ENCODE measurements around the gene DNMT3L.
"Not testable (repeated sequence)": the region's sequence is repeated elsewhere in the genome, so short reads cannot be mapped to it uniquely, and the experiment has no call there.

Gene DNMT3L

GRCh38 chr21:44294391-44295162, 32.9 kb upstream of the DNMT3L start:
- DNase-seq: no peak

GRCh38 chr21:44293551-44294231, 32.0 kb upstream of the DNMT3L start:
- DNase-seq: peak; percentile 44

GRCh38 chr21:44292812-44293195, 31.1 kb upstream of the DNMT3L start:
- DNase-seq: no peak

- DNase-seq: no peak
These were observed 30.5 kb upstream of the DNMT3L start for GRCh38 chr21:44291936-44292811.

GRCh38 chr21:44291078-44291935, 29.6 kb upstream of the DNMT3L start:
- no peak for DNase-seq

- DNase-seq: no peak
These were observed 28.8 kb upstream of the DNMT3L start for GRCh38 chr21:44290327-44291077.

GRCh38 chr21:44289381-44290010, 27.8 kb upstream of the DNMT3L start:
- DNase-seq: no peak

- DNase-seq: no peak
These were observed 26.8 kb upstream of the DNMT3L start for GRCh38 chr21:44288251-44289110.

- no peak for DNase-seq
These were observed 25.3 kb upstream of the DNMT3L start for GRCh38 chr21:44286716-44287632.

- DNase-seq: no peak
These were observed 24.5 kb upstream of the DNMT3L start for GRCh38 chr21:44286086-44286715.

GRCh38 chr21:44285138-44285992, 23.7 kb upstream of the DNMT3L start, which contains the start of gene AIRE:
TSS of gene AIRE (plus strand) at chr21:44285876. CDS start at chr21:44286007, 131 bp downstream.
- no peak for DNase-seq

GRCh38 chr21:44283948-44284347, 22.3 kb upstream of the DNMT3L start:
- no peak for DNase-seq

- not testable (repeated sequence) for DNase-seq
These were observed 21.6 kb upstream of the DNMT3L start for GRCh38 chr21:44283211-44283785.

GRCh38 chr21:44282370-44282769, 20.7 kb upstream of the DNMT3L start:
- DNase-seq: no peak

- no peak for DNase-seq
These were observed 20.1 kb upstream of the DNMT3L start for GRCh38 chr21:44281801-44282200.

GRCh38 chr21:44279354-44280260, 17.9 kb upstream of the DNMT3L start:
- DNase-seq: no peak
